CD14-positive monocyte (primary cell): Measurements from ENCODE around the gene EPN3. TPM values are rescaled to one million over a fixed set of nuclear protein-coding genes. Genes with fewer than 3 reads are reported as not detected.

Experiments
- DNase-seq, 3 donors: peaks; one replicate each; pipeline ENCODE4 v3.0.0-alpha.2; 2011 to 2022
- H2AFZ ChIP-seq: 2 replicates; pipeline ENCODE4 v1.6.0; 2012; ENCODE audit warnings: mild to moderate bottlenecking, low read depth, low read length, inconsistent platforms; ENCODE audit not compliant: insufficient read depth, poor library complexity, severe bottlenecking
- H3K27ac ChIP-seq, 2 donors: 1 replicate in 1 of 2; 2 replicates in 1 of 2; pipeline ENCODE4 v1.5.1; 2012 to 2013; ENCODE audit warnings: low read length in 2 of 2, control low read depth in 1 of 2, inconsistent platforms in 1 of 2, low read depth in 1 of 2, mild to moderate bottlenecking in 1 of 2
- H3K27me3 ChIP-seq, 2 donors: one replicate each; pipeline versions ENCODE4 v1.6.0 to v1.6.1; 2011 to 2013; ENCODE audit warnings: low read length in 2 of 2; ENCODE audit not compliant: control insufficient read depth in 2 of 2, insufficient read depth in 2 of 2
- H3K36me3 ChIP-seq, 2 donors: replicated peaks in 1 of 2; 1 replicate in 1 of 2; 2 replicates in 1 of 2; pipeline versions ENCODE4 v1.5.1 to v1.6.1; 2012 to 2013; ENCODE audit warnings: low read length in 2 of 2, control low read depth in 1 of 2, inconsistent platforms in 1 of 2, mild to moderate bottlenecking in 1 of 2; ENCODE audit not compliant: insufficient read depth in 2 of 2, control insufficient read depth in 1 of 2
- H3K4me1 ChIP-seq, 2 donors: 1 replicate in 1 of 2; 2 replicates in 1 of 2; pipeline versions ENCODE4 v1.5.1 to v1.6.1; 2012 to 2013; ENCODE audit warnings: low read length in 2 of 2, control low read depth in 1 of 2, inconsistent platforms in 1 of 2, mild to moderate bottlenecking in 1 of 2, moderate library complexity in 1 of 2; ENCODE audit not compliant: insufficient read depth in 2 of 2, control insufficient read depth in 1 of 2
- H3K4me2 ChIP-seq: replicated peaks from 2 replicates; pipeline ENCODE3; 2012; ENCODE audit warnings: low read length, moderate library complexity, mild to moderate bottlenecking; ENCODE audit not compliant: poor library complexity, severe bottlenecking; ENCODE audit errors: extremely low read depth
- H3K4me3 ChIP-seq, 3 experiments: fragments of 200-600 bp in 1 of 3; sonication (generic) in 1 of 3; replicated peaks in 1 of 3; 1 replicate in 2 of 3; 2 replicates in 1 of 3; pipeline ENCODE4 v1.5.1; 2011 to 2013; ENCODE audit warnings: low read length in 3 of 3, mild to moderate bottlenecking in 3 of 3, control low read depth in 2 of 3, low read depth in 2 of 3, inconsistent platforms in 1 of 3, moderate library complexity in 1 of 3
- H3K79me2 ChIP-seq: 2 replicates; pipeline ENCODE4 v1.6.0; 2012; ENCODE audit warnings: mild to moderate bottlenecking, control low read depth, inconsistent platforms, low read length, moderate library complexity; ENCODE audit not compliant: insufficient read depth
- H3K9ac ChIP-seq: 2 replicates; pipeline ENCODE4 v1.6.0; 2017; ENCODE audit warnings: low read length, mild to moderate bottlenecking; ENCODE audit not compliant: insufficient read depth, poor library complexity, severe bottlenecking
- H3K9me3 ChIP-seq, 2 donors: replicated peaks in 1 of 2; 1 replicate in 1 of 2; 2 replicates in 1 of 2; pipeline versions ENCODE4 v1.5.1 to v1.6.1; 2012 to 2013; ENCODE audit warnings: low read length in 2 of 2, control low read depth in 1 of 2; ENCODE audit not compliant: control insufficient read depth in 1 of 2, insufficient read depth in 1 of 2
- H4K20me1 ChIP-seq: 2 replicates; pipeline ENCODE4 v1.6.0; 2012; ENCODE audit warnings: mild to moderate bottlenecking, low read length, control low read depth, moderate library complexity; ENCODE audit not compliant: insufficient read depth
- H3K27ac Mint-ChIP-seq, 7 donors: one replicate each; pipeline ENCODE4 v1.8.0; 2020; ENCODE audit warnings: mild to moderate bottlenecking in 7 of 7, mixed read lengths in 7 of 7, moderate library complexity in 6 of 7, inconsistent platforms in 2 of 7
- H3K27me3 Mint-ChIP-seq, 3 donors: one replicate each; pipeline ENCODE4 v1.8.0; 2021 to 2022; ENCODE audit warnings: low read depth in 3 of 3, mild to moderate bottlenecking in 3 of 3, mixed read lengths in 3 of 3, moderate library complexity in 3 of 3, inconsistent platforms in 1 of 3
- H3K36me3 Mint-ChIP-seq, 2 donors: one replicate each; pipeline ENCODE4 v1.8.0; 2020; ENCODE audit warnings: mixed read lengths in 2 of 2, inconsistent platforms in 1 of 2, mild to moderate bottlenecking in 1 of 2
- H3K4me1 Mint-ChIP-seq: one replicate; pipeline ENCODE4 v1.8.0; 2020; ENCODE audit warnings: mild to moderate bottlenecking, mixed read lengths
- H3K4me3 Mint-ChIP-seq, 2 donors: one replicate each; pipeline ENCODE4 v1.8.0; 2020; ENCODE audit warnings: mild to moderate bottlenecking in 2 of 2, mixed read lengths in 2 of 2, moderate library complexity in 1 of 2
- H3K9me3 Mint-ChIP-seq, 7 donors: one replicate each; pipeline ENCODE4 v1.8.0; 2020 to 2022; ENCODE audit warnings: mixed read lengths in 7 of 7, mild to moderate bottlenecking in 6 of 7, moderate library complexity in 6 of 7, inconsistent platforms in 2 of 7
- CTCF ChIP-seq: fragments of 200-600 bp; IDR thresholded peaks from one replicate; pipeline ENCODE4 v1.8.0; 2022; ENCODE audit warnings: antibody characterized with exemption, mild to moderate bottlenecking
- WGBS: methylation state at CpG from one replicate; pipeline ENCODE4 v1.1.5; 2013; ENCODE audit warnings: missing lambda C conversion rate; ENCODE audit not compliant: insufficient coverage; 5-methylcytosine and 5-hydroxymethylcytosine counted together
- intact Hi-C, 2 donors: fragments of 100-400 bp; cut with micrococcal nuclease; formaldehyde crosslinking; loops; one replicate each; pipeline versions ENCODE4 v1.15.0 to v1.15.1; 2023
- polyA plus RNA-seq, 3 donors: library from polyadenylated mRNA; depleted of rRNA in 1 of 3; unstranded in 2 of 3; stranded (reverse) in 1 of 3; fragments of 300-500 nt in 2 of 3; fragments of >200 nt in 1 of 3; fragmentation: Illumina TruSeq in 2 of 3; gene quantifications; 1 replicate in 2 of 3; 2 replicates in 1 of 3; pipeline ENCODE4 v1.2.3, GENCODE V29; 2012 to 2021

The EPN3 gene
- polyA plus RNA-seq, 3 donors = not detected

- Mint-ChIP-seq H3K27ac (no peak overlapping the region), H3K36me3 (peaks cover 2% of the 10 kb centered on the region in 2 donors), H3K27me3 (peaks cover 1 to 8% (median 4%) of the 10 kb centered on the region in 3 donors), H3K9me3 (no peaks in the 10 kb centered on the region), H3K4me1 (peaks cover 8% of the 10 kb centered on the region), H3K4me3 (no peak overlapping the region)
- H3K4me1 ChIP-seq = no peaks in the 10 kb centered on the region
- H3K79me2 ChIP-seq = no peaks in the 10 kb centered on the region
- no peak for DNase-seq
- WGBS = no CpG with 5 or more reads among the region's 8 CpGs
- intact Hi-C loops = no loop called here
- H2AFZ ChIP-seq = no peak overlapping the region
- H3K9me3 ChIP-seq = no peaks in the 10 kb centered on the region
- no peak overlapping the region for H3K27ac ChIP-seq
- TF ChIP-seq CTCF = no peak
- H3K4me3 ChIP-seq = no peak overlapping the region
- no peaks in the 10 kb centered on the region for H4K20me1 ChIP-seq
- no peak overlapping the region for H3K9ac ChIP-seq
- no peaks in the 10 kb centered on the region for H3K27me3 ChIP-seq
- no peak overlapping the region for H3K4me2 ChIP-seq
- peaks cover 0 to under 1% of the 10 kb centered on the region in 2 donors for H3K36me3 ChIP-seq
Measured at GRCh38 chr17:50492214-50492613, 40.3 kb upstream of the EPN3 start.

DNA sequence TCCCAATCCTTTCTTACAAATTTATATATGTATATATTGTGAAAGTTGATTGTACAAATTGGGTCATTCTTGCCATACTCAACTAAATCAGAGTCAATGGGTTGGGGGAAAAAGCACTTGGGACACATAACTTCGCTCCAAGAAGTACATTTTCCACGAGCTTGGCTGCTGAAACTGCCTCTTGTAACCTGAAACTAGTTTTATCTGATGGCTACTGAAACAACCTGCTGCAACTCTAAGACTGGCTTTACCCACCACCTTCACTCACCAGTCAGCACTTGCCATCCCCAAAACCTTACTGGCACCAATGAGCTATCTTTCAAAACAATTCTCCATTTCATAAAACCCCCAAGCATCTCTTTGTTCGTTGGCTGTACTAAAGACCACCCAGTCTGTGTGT, 38.8 kb upstream of the EPN3 start:
- peaks cover 1 to 9% (median 4%) of the 10 kb centered on the region in 3 donors for H3K27me3 Mint-ChIP-seq

More for the DNA sequence above, 38.8 kb upstream of the EPN3 start:
- Histone ChIP-seq H3K9ac (no peak overlapping the region), H3K4me3 (no peak overlapping the region), H3K9me3 (no peaks in the 10 kb centered on the region), H3K27ac (no peak overlapping the region), H3K79me2 (no peaks in the 10 kb centered on the region), H2AFZ (no peak overlapping the region), H3K4me2 (no peak overlapping the region), H4K20me1 (no peaks in the 10 kb centered on the region), H3K27me3 (no peaks in the 10 kb centered on the region), H3K4me1 (no peaks in the 10 kb centered on the region), H3K36me3 (no peaks in the 10 kb centered on the region)
- 80% methylated on average over 2 of the region's 3 CpGs for WGBS
- Mint-ChIP-seq H3K36me3 (no peaks in the 10 kb centered on the region), H3K27ac (no peak overlapping the region), H3K4me1 (peaks cover 8% of the 10 kb centered on the region), H3K4me3 (no peak overlapping the region), H3K9me3 (no peaks in the 10 kb centered on the region)
- TF ChIP-seq CTCF = no peak
- intact Hi-C loops = no loop called here
- no peak for DNase-seq
